Measurements from ENCODE around the gene ASPSCR1. TPM values are rescaled to one million over a fixed set of nuclear protein-coding genes. Genes with fewer than 3 reads are reported as not detected.

Gene ASPSCR1
- total and polyA plus RNA-seq, 2 of the 8 experiments (the other 6 are each of a cell fraction or from before 2014, with no cell fraction given): 33.3 to 43.7 TPM

DNA sequence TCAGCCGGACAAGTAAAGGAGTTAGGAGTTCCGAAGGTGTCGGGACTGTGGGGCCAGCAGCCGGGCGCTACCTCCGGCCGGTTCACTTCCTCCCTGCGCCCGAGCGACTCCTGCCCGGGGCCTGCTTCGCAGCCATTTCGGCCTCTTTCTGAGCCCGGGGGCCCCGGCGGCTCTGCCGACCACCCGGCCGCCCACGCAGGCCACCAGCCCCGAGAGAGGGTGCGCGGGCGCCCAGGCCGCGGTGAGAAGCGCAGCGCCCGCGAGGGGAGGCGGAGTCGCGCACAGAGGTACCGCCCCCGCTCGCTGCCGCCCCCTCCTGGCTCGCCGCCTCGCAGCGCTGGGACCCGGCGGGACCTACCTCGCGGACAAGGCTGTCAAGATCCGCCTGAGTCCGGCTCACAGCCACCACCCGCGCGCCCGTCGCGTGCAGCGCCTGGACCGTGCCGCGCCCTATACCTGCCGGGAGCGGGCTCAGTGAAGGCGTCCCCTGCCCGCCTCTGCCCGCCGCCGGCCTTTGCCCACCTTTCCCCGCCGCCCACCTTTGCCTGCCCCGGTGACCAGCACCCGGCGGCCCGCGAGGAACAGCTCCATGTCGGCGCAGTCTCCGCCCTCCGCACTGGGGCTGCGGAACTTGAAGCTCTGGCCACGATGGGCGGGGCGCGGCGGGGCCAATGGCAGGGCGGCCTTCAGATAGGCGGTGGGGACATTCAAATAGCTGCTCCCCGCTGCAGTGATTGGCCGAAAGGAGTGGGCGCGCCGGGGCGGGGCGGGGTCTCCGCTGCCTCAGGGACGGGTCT lies 59.9 kb downstream of the ASPSCR1 start, which contains the start of gene DCXR:
TSS of gene DCXR (minus strand) at position 606 of the 797 bp plus-strand sequence. CDS start at position 591, 15 bp downstream.
- Histone ChIP-seq H3K4me1 (replicated peaks in 1 of 4; ENCODE audit: control insufficient read depth in 3 of 4, insufficient read depth in 4 of 4, low read length in 3 of 4) (peaks cover 3 to 10% (median 6%) of the 10 kb centered on the region in 4 experiments; a peak in 6 of 7 replicates), H3K79me1 (ENCODE audit: low read depth, low read length) (peaks cover 3% of the 10 kb centered on the region; the same call in 1 of the 2 replicates), H4K5ac (ENCODE audit: insufficient read length, low read depth, low read length) (no peak within 1 kb of the TSS), H3K14ac (ENCODE audit: insufficient read length) (no peak within 1 kb of the TSS), H3K9ac (replicated peaks in 1 of 4; ENCODE audit: extremely low read depth in 1 of 4, low read depth in 3 of 4, low read length in 3 of 4) (peak within 1 kb of the TSS in 3 of 4 experiments; percentile 48 to 72 (median 48); a peak in 4 of 7 replicates), H3K4me2 (ENCODE audit: insufficient read depth in 1 of 2, low read depth in 2 of 2, low read length in 2 of 2) (peak within 1 kb of the TSS; percentile 73 to 90), H2BK120ac (replicated peaks; ENCODE audit: low read depth, low read length) (no peak within 1 kb of the TSS), H3K27ac (ENCODE audit: low read depth, low read length) (peak within 1 kb of the TSS; percentile 63; the same call in 1 of the 2 replicates), H2AFZ (ENCODE audit: low read length) (peak within 1 kb of the TSS; percentile 85; the same call in 1 of the 2 replicates), H3K18ac (ENCODE audit: extremely low read depth, low read length) (peak within 1 kb of the TSS; percentile 19; the same call in 1 of the 2 replicates), H2BK20ac (ENCODE audit: low read length) (no peak within 1 kb of the TSS), H3K23ac (ENCODE audit: insufficient read length) (no peak within 1 kb of the TSS), H3K36me3 (ENCODE audit: control insufficient read depth in 2 of 4, insufficient read depth in 4 of 4, low read length in 3 of 4) (no peaks in the 10 kb centered on the region; a peak in 1 of 8 replicates), H3K27me3 (replicated peaks in 1 of 4; ENCODE audit: control insufficient read depth in 3 of 4, extremely low read depth in 1 of 4, insufficient read depth in 3 of 4, low read length in 3 of 4) (no peaks in the 10 kb centered on the region; a peak in 1 of 7 replicates), H2BK5ac (ENCODE audit: low read depth, low read length) (no peak within 1 kb of the TSS), H2AK5ac (ENCODE audit: low read depth, low read length) (no peak within 1 kb of the TSS), H3K4me3 (ENCODE audit: extremely low read depth in 1 of 4, insufficient read depth in 2 of 4, low read depth in 3 of 4, low read length in 4 of 4) (peak within 1 kb of the TSS; percentile 49 to 77 (median 66)), H4K20me1 (replicated peaks in 1 of 2; ENCODE audit: control insufficient read depth in 1 of 2, insufficient read depth in 2 of 2, low read length in 2 of 2) (peaks cover 2 to 8% of the 10 kb centered on the region in 2 experiments), H4K91ac (replicated peaks; ENCODE audit: insufficient read length, low read length) (no peak within 1 kb of the TSS), H3K9me3 (ENCODE audit: insufficient read depth in 2 of 2, low read depth in 1 of 2, low read length in 1 of 2) (no peaks in the 10 kb centered on the region), H4K8ac (ENCODE audit: extremely low read depth, insufficient read depth, low read length) (peak within 1 kb of the TSS; percentile 87; the same call in 1 of the 2 replicates), H3K23me2 (ENCODE audit: low read depth, low read length) (peaks cover 10% of the 10 kb centered on the region; the same call in 1 of the 2 replicates), H3K79me2 (ENCODE audit: control insufficient read depth in 1 of 2, insufficient read depth in 2 of 2, low read length in 2 of 2) (peaks cover 0 to 2% of the 10 kb centered on the region in 2 experiments; a peak in 1 of 4 replicates), H3K4ac (replicated peaks; ENCODE audit: insufficient read length, low read depth, low read length) (no peak within 1 kb of the TSS), H2BK12ac (ENCODE audit: low read depth, low read length) (peak within 1 kb of the TSS; percentile 71; the same call in 1 of the 2 replicates), H2BK15ac (ENCODE audit: low read length) (no peak within 1 kb of the TSS), H3K56ac (replicated peaks; ENCODE audit: insufficient read length, low read depth, low read length) (no peak within 1 kb of the TSS)
- 3% methylated on average over 69 of the region's 92 CpGs; no CpG with 5 or more reads in 1 of the 2 experiments for whole genome bisulfite sequencing, 2 experiments (ENCODE audit: extremely low coverage in 1 of 2, insufficient coverage in 1 of 2, insufficient read length in 1 of 2, insufficient replicate concordance in 2 of 2, low coverage in 1 of 2, low lambda C conversion rate in 2 of 2, missing lambda C conversion rate in 1 of 2)
- DNase-seq (ENCODE audit: low read depth in 1 of 2, low spot score in 2 of 2): peak; percentile 86 to 97
- FAIRE-seq: no peak
- ChIA-PET CTCF (ENCODE audit: partially characterized antibody) (interaction anchor here (0.6 to 4.1 kb wide), 19 partner anchors 8 to 170 kb away, joined by 3 to 21 read pairs (median 4); partner anchors contain the start of genes CENPX, GPS1 and RFNG), POLR2A (ENCODE audit: partially characterized antibody) (interaction anchor here (0.9 to 1.8 kb wide), 8 partner anchors 14 to 167 kb away, joined by 3 to 9 read pairs (median 6); partner anchors contain the start of genes CENPX, FASN, GPS1 and LRRC45)
- no peak for TF ChIP-seq GABPA (IDR thresholded peaks at IDR 0.05; ENCODE audit: borderline replicate concordance, insufficient read depth, low read length)
- peak; percentile 62; the same call in 1 of the 2 replicates for TF ChIP-seq SP4 (IDR thresholded peaks at IDR 0.05; ENCODE audit: low read length)
- TF ChIP-seq POLR2AphosphoS5 (IDR thresholded peaks at IDR 0.05; ENCODE audit: low read depth, low read length): peak; percentile 83
- peak; percentile 92 for TF ChIP-seq EGR1 (IDR thresholded peaks at IDR 0.05; ENCODE audit: borderline replicate concordance, low read depth, low read length)
- no peak for TF ChIP-seq MAFK (IDR thresholded peaks at IDR 0.05; ENCODE audit: low read depth, low read length)
- TF ChIP-seq SP1 (IDR thresholded peaks at IDR 0.05; ENCODE audit: low read depth, low read length): peak; percentile 48; the same call in 1 of the 2 replicates
- TF ChIP-seq CHD2 (IDR thresholded peaks at IDR 0.05; ENCODE audit: low read length): no peak
- TF ChIP-seq BCL11A (IDR thresholded peaks at IDR 0.05; ENCODE audit: low read depth in 2 of 2, low read length in 2 of 2): no peak
- TF ChIP-seq SIX5 (IDR thresholded peaks at IDR 0.05; ENCODE audit: low read depth, low read length): no peak
- no peak for TF ChIP-seq RNF2 (IDR thresholded peaks at IDR 0.05; ENCODE audit: borderline replicate concordance, low read depth, low read length, missing control alignments, poor library complexity, severe bottlenecking)
- no peak for TF ChIP-seq EZH2 (IDR thresholded peaks at IDR 0.05; ENCODE audit: low read depth, low read length, severe bottlenecking)
